ENCODE measurements around the gene MISP. TPM values are rescaled to one million over a fixed set of nuclear protein-coding genes. Genes with fewer than 3 reads are reported as not detected.

Gene MISP
- total and polyA plus RNA-seq, 2 of the 13 experiments (the other 11 are each of a cell fraction or from before 2014, with no cell fraction given) = 0.67 to 1.3 TPM

GRCh38 chr19:747432-748273 is 3.3 kb upstream of the MISP start:
- H3K27ac ChIP-seq (ENCODE audit: extremely low read length, insufficient read depth, low read length) = no peak overlapping the region
- FAIRE-seq = no peak
- CTCF ChIA-PET (ENCODE audit: low intra/inter-chr PET ratio, low total read pairs) = no interaction called here
- TF ChIP-seq NFATC3 (CRISPR knock-in tag; IDR thresholded peaks at IDR 0.05) = no peak
- no peak for TF ChIP-seq ZNF816 (CRISPR knock-in tag; IDR thresholded peaks at IDR 0.05; ENCODE audit: borderline replicate concordance)
- TF ChIP-seq SMAD9 (CRISPR knock-in tag; IDR thresholded peaks at IDR 0.05) = no peak
- TF ChIP-seq ZNF260 (CRISPR knock-in tag; IDR thresholded peaks at IDR 0.05; ENCODE audit: borderline replicate concordance, low read depth) = no peak
- TF ChIP-seq TEAD3 (CRISPR knock-in tag; optimal IDR thresholded peaks at IDR 0.05; ENCODE audit: borderline replicate concordance) = no peak
- TF ChIP-seq ZFP90 (CRISPR knock-in tag; IDR thresholded peaks at IDR 0.05; ENCODE audit: borderline replicate concordance) = peak; percentile 100
- no peak for TF ChIP-seq NFYC (CRISPR knock-in tag; IDR thresholded peaks at IDR 0.05)
- TF ChIP-seq CHD2 (IDR thresholded peaks at IDR 0.05; ENCODE audit: low read depth, low read length) = no peak
- no peak for TF ChIP-seq ZNF232 (CRISPR knock-in tag; IDR thresholded peaks at IDR 0.05; ENCODE audit: borderline replicate concordance)
- TF ChIP-seq, protein P1, sequence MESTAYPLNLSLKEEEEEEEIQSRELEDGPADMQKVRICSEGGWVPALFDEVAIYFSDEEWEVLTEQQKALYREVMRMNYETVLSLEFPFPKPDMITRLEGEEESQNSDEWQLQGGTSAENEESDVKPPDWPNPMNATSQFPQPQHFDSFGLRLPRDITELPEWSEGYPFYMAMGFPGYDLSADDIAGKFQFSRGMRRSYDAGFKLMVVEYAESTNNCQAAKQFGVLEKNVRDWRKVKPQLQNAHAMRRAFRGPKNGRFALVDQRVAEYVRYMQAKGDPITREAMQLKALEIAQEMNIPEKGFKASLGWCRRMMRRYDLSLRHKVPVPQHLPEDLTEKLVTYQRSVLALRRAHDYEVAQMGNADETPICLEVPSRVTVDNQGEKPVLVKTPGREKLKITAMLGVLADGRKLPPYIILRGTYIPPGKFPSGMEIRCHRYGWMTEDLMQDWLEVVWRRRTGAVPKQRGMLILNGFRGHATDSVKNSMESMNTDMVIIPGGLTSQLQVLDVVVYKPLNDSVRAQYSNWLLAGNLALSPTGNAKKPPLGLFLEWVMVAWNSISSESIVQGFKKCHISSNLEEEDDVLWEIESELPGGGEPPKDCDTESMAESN (CRISPR knock-in tag; conservative IDR thresholded peaks at IDR 0.05) = no peak
- TF ChIP-seq, protein P2, sequence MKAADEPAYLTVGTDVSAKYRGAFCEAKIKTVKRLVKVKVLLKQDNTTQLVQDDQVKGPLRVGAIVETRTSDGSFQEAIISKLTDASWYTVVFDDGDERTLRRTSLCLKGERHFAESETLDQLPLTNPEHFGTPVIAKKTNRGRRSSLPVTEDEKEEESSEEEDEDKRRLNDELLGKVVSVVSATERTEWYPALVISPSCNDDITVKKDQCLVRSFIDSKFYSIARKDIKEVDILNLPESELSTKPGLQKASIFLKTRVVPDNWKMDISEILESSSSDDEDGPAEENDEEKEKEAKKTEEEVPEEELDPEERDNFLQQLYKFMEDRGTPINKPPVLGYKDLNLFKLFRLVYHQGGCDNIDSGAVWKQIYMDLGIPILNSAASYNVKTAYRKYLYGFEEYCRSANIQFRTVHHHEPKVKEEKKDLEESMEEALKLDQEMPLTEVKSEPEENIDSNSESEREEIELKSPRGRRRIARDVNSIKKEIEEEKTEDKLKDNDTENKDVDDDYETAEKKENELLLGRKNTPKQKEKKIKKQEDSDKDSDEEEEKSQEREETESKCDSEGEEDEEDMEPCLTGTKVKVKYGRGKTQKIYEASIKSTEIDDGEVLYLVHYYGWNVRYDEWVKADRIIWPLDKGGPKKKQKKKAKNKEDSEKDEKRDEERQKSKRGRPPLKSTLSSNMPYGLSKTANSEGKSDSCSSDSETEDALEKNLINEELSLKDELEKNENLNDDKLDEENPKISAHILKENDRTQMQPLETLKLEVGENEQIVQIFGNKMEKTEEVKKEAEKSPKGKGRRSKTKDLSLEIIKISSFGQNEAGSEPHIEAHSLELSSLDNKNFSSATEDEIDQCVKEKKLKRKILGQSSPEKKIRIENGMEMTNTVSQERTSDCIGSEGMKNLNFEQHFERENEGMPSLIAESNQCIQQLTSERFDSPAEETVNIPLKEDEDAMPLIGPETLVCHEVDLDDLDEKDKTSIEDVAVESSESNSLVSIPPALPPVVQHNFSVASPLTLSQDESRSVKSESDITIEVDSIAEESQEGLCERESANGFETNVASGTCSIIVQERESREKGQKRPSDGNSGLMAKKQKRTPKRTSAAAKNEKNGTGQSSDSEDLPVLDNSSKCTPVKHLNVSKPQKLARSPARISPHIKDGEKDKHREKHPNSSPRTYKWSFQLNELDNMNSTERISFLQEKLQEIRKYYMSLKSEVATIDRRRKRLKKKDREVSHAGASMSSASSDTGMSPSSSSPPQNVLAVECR (CRISPR knock-in tag; IDR thresholded peaks at IDR 0.05; ENCODE audit: borderline replicate concordance) = no peak
- no peak for TF ChIP-seq RXRB (CRISPR knock-in tag; IDR thresholded peaks at IDR 0.05; ENCODE audit: borderline replicate concordance)
- TF ChIP-seq DMAP1 (CRISPR knock-in tag; IDR thresholded peaks at IDR 0.05) = no peak
- TF ChIP-seq, protein P3, sequence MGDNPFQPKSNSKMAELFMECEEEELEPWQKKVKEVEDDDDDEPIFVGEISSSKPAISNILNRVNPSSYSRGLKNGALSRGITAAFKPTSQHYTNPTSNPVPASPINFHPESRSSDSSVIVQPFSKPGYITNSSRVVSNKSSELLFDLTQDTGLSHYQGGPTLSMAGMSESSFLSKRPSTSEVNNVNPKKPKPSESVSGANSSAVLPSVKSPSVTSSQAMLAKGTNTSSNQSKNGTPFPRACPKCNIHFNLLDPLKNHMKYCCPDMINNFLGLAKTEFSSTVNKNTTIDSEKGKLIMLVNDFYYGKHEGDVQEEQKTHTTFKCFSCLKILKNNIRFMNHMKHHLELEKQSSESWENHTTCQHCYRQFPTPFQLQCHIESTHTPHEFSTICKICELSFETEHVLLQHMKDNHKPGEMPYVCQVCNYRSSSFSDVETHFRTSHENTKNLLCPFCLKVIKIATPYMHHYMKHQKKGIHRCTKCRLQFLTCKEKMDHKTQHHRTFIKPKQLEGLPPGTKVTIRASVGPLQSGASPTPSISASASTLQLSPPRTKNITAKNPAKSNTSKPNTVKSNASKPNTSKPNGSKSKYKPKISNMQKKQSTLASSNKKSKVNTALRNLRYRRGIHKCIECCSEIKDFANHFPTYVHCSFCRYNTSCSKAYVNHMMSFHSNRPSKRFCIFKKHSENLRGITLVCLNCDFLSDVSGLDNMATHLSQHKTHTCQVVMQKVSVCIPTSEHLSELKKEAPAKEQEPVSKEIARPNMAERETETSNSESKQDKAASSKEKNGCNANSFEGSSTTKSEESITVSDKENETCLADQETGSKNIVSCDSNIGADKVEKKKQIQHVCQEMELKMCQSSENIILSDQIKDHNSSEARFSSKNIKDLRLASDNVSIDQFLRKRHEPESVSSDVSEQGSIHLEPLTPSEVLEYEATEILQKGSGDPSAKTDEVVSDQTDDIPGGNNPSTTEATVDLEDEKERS (CRISPR knock-in tag; IDR thresholded peaks at IDR 0.05) = 0 out of 2 replicates have a peak, but pooled peaks have one; percentile 34
- no peak for TF ChIP-seq FOXA1 (IDR thresholded peaks at IDR 0.05)
- no peak for TF ChIP-seq FOXA1 (CRISPR knock-in tag; IDR thresholded peaks at IDR 0.05)

More at GRCh38 chr19:747432-748273, 3.3 kb upstream of the MISP start:
- intact Hi-C loops (cut with micrococcal nuclease; ENCODE audit: unreplicated experiment) (no loop called here), in situ Hi-C loops (cut with HindIII; ENCODE audit: extremely low pct_ligation_motif_present, low pct_unique_long_range_greater_than_20kb) (no loop called here)
- POLR2A ChIA-PET = no interaction called here
- no peaks in the 10 kb centered on the region for H3K27me3 ChIP-seq (ENCODE audit: control insufficient read depth in 1 of 2, insufficient read depth in 2 of 2, low read length in 2 of 2)
- H3K4me1 ChIP-seq (ENCODE audit: insufficient read depth, low read length) = peaks cover 38% of the 10 kb centered on the region
- no peak overlapping the region for H2AFZ ChIP-seq (ENCODE audit: low read length)
- H3K79me2 ChIP-seq (ENCODE audit: insufficient read depth, low read length) = no peaks in the 10 kb centered on the region
- no peaks in the 10 kb centered on the region for H3K9me3 ChIP-seq (ENCODE audit: low read length)
- no TSS peak for BruUV-seq (replicated peaks)
- H4K20me1 ChIP-seq (ENCODE audit: insufficient read depth, low read length) = no peaks in the 10 kb centered on the region
- no peak overlapping the region for H3K9ac ChIP-seq (ENCODE audit: insufficient read depth, low read depth, low read length)
- DNase-seq (ENCODE audit: low spot score) = no peak
- no peak overlapping the region for H3K4me2 ChIP-seq (ENCODE audit: low read depth, low read length)
- ATAC-seq = no peak
- no peak overlapping the region for H3K4me3 ChIP-seq (replicated peaks in 1 of 3; ENCODE audit: insufficient read depth in 1 of 3, low read depth in 2 of 3, low read length in 3 of 3)
- WGBS (ENCODE audit: low lambda C conversion rate) = 96% methylated on average over 18 of the region's 28 CpGs
- H3K36me3 ChIP-seq (replicated peaks in 1 of 2; ENCODE audit: control insufficient read depth in 1 of 2, insufficient read depth in 2 of 2, low read length in 2 of 2) = no peaks in the 10 kb centered on the region; a peak in 1 of 5 replicates

Measured in HepG2 (cell line).